Karpas-422 (cell line): Measurements from ENCODE around the gene NXF1. TPM values are rescaled to one million over a fixed set of nuclear protein-coding genes. Genes with fewer than 3 reads are reported as not detected.
"Not testable (repeated sequence)": the region's sequence is repeated elsewhere in the genome, so short reads cannot be mapped to it uniquely, and the experiment has no call there.

Source experiments
- DNase-seq: peaks from one replicate; pipeline ENCODE4 v3.0.0-alpha.2; 2015
- H2AFZ ChIP-seq: fragments of 200-600 bp; sonication (generic); 2 replicates; pipeline ENCODE4 v1.6.1; 2014; ENCODE audit warnings: antibody characterized with exemption, low read length, mixed read lengths
- H3K27ac ChIP-seq: fragments of 200-600 bp; sonication (generic); 2 replicates; pipeline ENCODE4 v1.5.1; 2014; ENCODE audit warnings: mild to moderate bottlenecking, low read length, moderate library complexity
- H3K27me3 ChIP-seq: fragments of 200-600 bp; sonication (generic); 2 replicates; pipeline ENCODE4 v1.6.1; 2014; ENCODE audit warnings: low read length, mixed read lengths
- H3K36me3 ChIP-seq: fragments of 200-600 bp; sonication (generic); 2 replicates; pipeline ENCODE4 v1.6.1; 2014; ENCODE audit warnings: low read length, mixed read lengths; ENCODE audit not compliant: insufficient read depth
- H3K4me1 ChIP-seq: fragments of 200-600 bp; sonication (generic); 2 replicates; pipeline ENCODE4 v1.6.1; 2014; ENCODE audit warnings: mild to moderate bottlenecking, low read length, mixed read lengths
- H3K4me2 ChIP-seq: fragments of 200-600 bp; sonication (generic); 2 replicates; pipeline ENCODE4 v1.6.1; 2014; ENCODE audit warnings: low read length, low read depth, mild to moderate bottlenecking; ENCODE audit not compliant: poor library complexity, severe bottlenecking
- H3K4me3 ChIP-seq: fragments of 200-600 bp; sonication (generic); 2 replicates; pipeline ENCODE4 v1.5.1; 2014; ENCODE audit warnings: mild to moderate bottlenecking, antibody characterized with exemption, low read length, mixed read lengths
- H3K79me2 ChIP-seq: fragments of 200-600 bp; sonication (generic); 2 replicates; pipeline ENCODE4 v1.6.1; 2014; ENCODE audit warnings: mild to moderate bottlenecking, low read length, mixed read lengths
- H3K9ac ChIP-seq: fragments of 200-600 bp; sonication (generic); 2 replicates; pipeline ENCODE4 v1.6.0; 2014; ENCODE audit warnings: low read length
- H3K9me2 ChIP-seq: fragments of 200-600 bp; sonication (generic), shearing (Covaris generic); replicated peaks from 2 replicates; pipeline ENCODE4 v1.6.0; 2014; ENCODE audit warnings: mild to moderate bottlenecking, low read length, moderate library complexity; ENCODE audit not compliant: insufficient read depth
- H3K9me3 ChIP-seq: fragments of 300-700, 200-600 bp; sonication (generic); 2 replicates; pipeline ENCODE4 v1.6.1; 2014; ENCODE audit warnings: low read length, mixed read lengths
- H4K20me1 ChIP-seq: fragments of 200-600 bp; sonication (generic); 2 replicates; pipeline ENCODE4 v1.6.1; 2014; ENCODE audit warnings: mild to moderate bottlenecking, antibody characterized with exemption, low read length, low read depth; ENCODE audit not compliant: insufficient read depth
- small RNA-seq: library from RNA; depleted of rRNA; stranded (forward); fragments of <200 nt; gene quantifications from one replicate; pipeline ENCODE3, GENCODE V24; 2014
- total RNA-seq: library from RNA; depleted of rRNA; stranded (reverse); fragments of >200 nt; shearing (Covaris generic); gene quantifications from 2 replicates; pipeline ENCODE4 v1.2.3, GENCODE V29; 2014; ENCODE audit warnings: low replicate concordance; rRNA removed

NXF1 gene
- total RNA-seq, 1 experiment from 2014 or later, result 37.5 TPM

- no peak overlapping the region for H2AFZ ChIP-seq
- H3K9me2 ChIP-seq, result no peaks in the 10 kb centered on the region
- peaks cover 17% of the 10 kb centered on the region for H3K79me2 ChIP-seq
- peaks cover 26% of the 10 kb centered on the region for H3K4me1 ChIP-seq
- H3K27ac ChIP-seq, result no peak overlapping the region
- H3K9me3 ChIP-seq, result no peaks in the 10 kb centered on the region
- no peaks in the 10 kb centered on the region for H3K36me3 ChIP-seq
- no peak overlapping the region for H3K4me3 ChIP-seq
- no peak for DNase-seq
- H4K20me1 ChIP-seq, result no peaks in the 10 kb centered on the region
- no peaks in the 10 kb centered on the region for H3K27me3 ChIP-seq
- peak overlapping the region; percentile 17; the same call in 1 of the 2 replicates for H3K9ac ChIP-seq
- H3K4me2 ChIP-seq, result peak overlapping the region; percentile 65
Observed at GRCh38 chr11:62752177-62752785, 53.0 kb downstream of the NXF1 start.

GRCh38 chr11:62749931-62750330 lies 55.3 kb downstream of the NXF1 start:
- H3K9me3 ChIP-seq, H3K27me3 ChIP-seq, H3K4me2 ChIP-seq, H3K9me2 ChIP-seq, H3K27ac ChIP-seq, H4K20me1 ChIP-seq, H3K9ac ChIP-seq, H3K36me3 ChIP-seq, DNase-seq, H3K4me3 ChIP-seq, H2AFZ ChIP-seq: not testable (repeated sequence)
- H3K4me1 ChIP-seq, result peaks cover 27% of the 10 kb centered on the region
- H3K79me2 ChIP-seq, result peaks cover 17% of the 10 kb centered on the region

GRCh38 chr11:62747475-62748160 lies 57.6 kb downstream of the NXF1 start:
- no peaks in the 10 kb centered on the region for H3K9me2 ChIP-seq
- H3K4me1 ChIP-seq, result peaks cover 11% of the 10 kb centered on the region
- no peak for DNase-seq
- peak overlapping the region; percentile 23 for H3K4me2 ChIP-seq
- H3K9ac ChIP-seq, result peak overlapping the region; percentile 39; the same call in 1 of the 2 replicates
- no peak overlapping the region for H3K4me3 ChIP-seq
- no peaks in the 10 kb centered on the region for H3K36me3 ChIP-seq
- H3K27me3 ChIP-seq, result no peaks in the 10 kb centered on the region
- H3K9me3 ChIP-seq, result no peaks in the 10 kb centered on the region
- no peaks in the 10 kb centered on the region for H4K20me1 ChIP-seq
- peaks cover 8% of the 10 kb centered on the region for H3K79me2 ChIP-seq
- peak overlapping the region; percentile 42 for H2AFZ ChIP-seq
- H3K27ac ChIP-seq, result peak overlapping the region; percentile 57

Small RNA genes within 50 kb of the gene (small RNA-seq; reads per million reads assigned to genes)
- gene MIR6514 (not detected), gene RF00099 (not detected), gene RNU6-118P (not detected), gene SNORD22 (not detected), gene SNORD26 (not detected), gene SNORD27 (not detected), gene SNORD28 (not detected), gene SNORD30 (327 reads per million, percentile 99 among the genes with 10 or more reads in this experiment)

Other genes starting within 250 kb of the NXF1 start
- 1,351 and 2,115 TPM in 2 replicates for gene EEF1G, start 231.5 kb downstream of the NXF1 start, total RNA-seq
- 8.1 and 17.3 TPM in 2 replicates for gene TUT1, start 213.9 kb downstream of the NXF1 start, total RNA-seq
- 60.2 and 89.3 TPM in 2 replicates for gene MTA2, start 203.6 kb downstream of the NXF1 start, total RNA-seq
- 21.2 and 22.0 TPM in 2 replicates for gene EML3, start 192.7 kb downstream of the NXF1 start, total RNA-seq
- gene ROM1, start 192.2 kb downstream of the NXF1 start, total RNA-seq, result 0.45 and 1.2 TPM in 2 replicates
- 43.5 and 76.5 TPM in 2 replicates for gene B3GAT3, start 183.5 kb downstream of the NXF1 start, total RNA-seq
- 98.5 and 104 TPM in 2 replicates for gene GANAB, start 158.8 kb downstream of the NXF1 start, total RNA-seq
- gene INTS5, start 152.1 kb downstream of the NXF1 start, total RNA-seq, result 17.4 and 26.0 TPM in 2 replicates
- 83.6 and 158 TPM in 2 replicates for gene C11orf98, start 140.2 kb downstream of the NXF1 start, total RNA-seq
- 4.5 and 8.2 TPM in 2 replicates for gene CSKMT, start 140.1 kb downstream of the NXF1 start, total RNA-seq
- gene UQCC3, start 133.8 kb downstream of the NXF1 start, total RNA-seq, result 13.9 and 27.3 TPM in 2 replicates
- gene LBHD1, start 133.2 kb downstream of the NXF1 start, total RNA-seq, result 18.4 and 28.8 TPM in 2 replicates
- 160 and 334 TPM in 2 replicates for gene UBXN1, start 126.4 kb downstream of the NXF1 start, total RNA-seq
- 0.45 and 0.54 TPM in 2 replicates for gene LRRN4CL, start 115.9 kb downstream of the NXF1 start, total RNA-seq
- 55.6 and 79.1 TPM in 2 replicates for gene BSCL2, start 98.0 kb downstream of the NXF1 start, total RNA-seq
- gene GNG3, start 97.8 kb downstream of the NXF1 start, total RNA-seq, result not detected in 2 replicates
- gene HNRNPUL2, start 78.0 kb downstream of the NXF1 start, total RNA-seq, result 10.6 and 13.9 TPM in 2 replicates
- 48.9 and 49.2 TPM in 2 replicates for gene TTC9C, start 77.0 kb downstream of the NXF1 start, total RNA-seq
- 5.3 and 6.6 TPM in 2 replicates for gene ZBTB3, start 51.3 kb downstream of the NXF1 start, total RNA-seq
- 115 and 140 TPM in 2 replicates for gene POLR2G, start 43.9 kb downstream of the NXF1 start, total RNA-seq
- gene TAF6L, start 34.0 kb downstream of the NXF1 start, total RNA-seq, result 10.4 and 30.1 TPM in 2 replicates
- 58.0 and 80.4 TPM in 2 replicates for gene TMEM179B, start 18.0 kb downstream of the NXF1 start, total RNA-seq
- gene TMEM223, start 13.4 kb downstream of the NXF1 start, total RNA-seq, result 22.2 and 34.6 TPM in 2 replicates
- gene STX5, start 26.6 kb upstream of the NXF1 start, total RNA-seq, result 30.0 and 39.9 TPM in 2 replicates
- gene TEX54, start 27.4 kb upstream of the NXF1 start, total RNA-seq, result 2.7 TPM in 1 of 2 replicates, not detected in the other
- gene WDR74, start 34.1 kb upstream of the NXF1 start, total RNA-seq, result 44.0 and 123 TPM in 2 replicates
- gene SLC3A2, start 75.5 kb upstream of the NXF1 start, total RNA-seq, result 167 and 208 TPM in 2 replicates
- gene CHRM1, start 115.9 kb upstream of the NXF1 start, total RNA-seq, result not detected in 2 replicates
- gene SLC22A6, start 179.5 kb upstream of the NXF1 start, total RNA-seq, result not detected in 2 replicates
- not detected in 2 replicates for gene SLC22A8, start 210.4 kb upstream of the NXF1 start, total RNA-seq